ENCODE measurements around the gene CEP85L. TPM values are rescaled to one million over a fixed set of nuclear protein-coding genes. Genes with fewer than 3 reads are reported as not detected.

The CEP85L gene
- total RNA-seq, 4 donors from 2014 or later = 5.3 to 10.5 (median 8.7) TPM

DNA sequence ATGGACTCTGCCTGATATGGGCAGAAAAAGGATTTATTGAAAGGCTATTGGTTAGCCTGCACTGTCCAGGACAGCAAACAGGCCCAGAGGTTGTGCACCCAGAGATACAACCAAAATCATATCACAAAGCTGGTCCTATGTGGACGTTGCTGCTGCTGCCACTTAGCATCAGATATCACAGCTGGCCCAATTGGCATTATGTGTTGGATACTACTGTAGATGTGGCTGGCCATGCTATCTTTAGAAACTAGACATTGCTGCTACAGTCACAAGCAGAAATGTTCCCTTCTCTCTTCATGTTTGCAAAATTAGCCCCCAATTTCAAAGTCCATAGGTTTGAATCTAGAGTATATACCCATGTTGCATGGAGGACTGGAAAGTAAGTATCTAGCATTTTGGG lies 42.2 kb upstream of the CEP85L start:
- intact Hi-C loops (cut with DNase I; ENCODE audit: low total_unique reads) = no loop called here
- Histone ChIP-seq H3K27me3 (no peaks in the 10 kb centered on the region), H3K4me3 (no peak overlapping the region), H3K27ac (no peak overlapping the region), H3K9me3 (no peaks in the 10 kb centered on the region), H3K4me1 (no peaks in the 10 kb centered on the region), H3K36me3 (no peaks in the 10 kb centered on the region)
- TF ChIP-seq CTCF (IDR thresholded peaks at IDR 0.05) = no peak
- no peak for TF ChIP-seq POLR2A (IDR thresholded peaks at IDR 0.05)
- TF ChIP-seq POLR2AphosphoS5 (IDR thresholded peaks at IDR 0.05) = no peak
- no peak for DNase-seq
- 55% methylated on average over 1 of the region's 1 CpG; no CpG with 5 or more reads in 1 of the 2 donors for WGBS, 2 donors (ENCODE audit: low coverage in 1 of 2)
- in situ Hi-C loops (cut with MboI; ENCODE audit: low pct_ligation_motif_present in 1 of 4, low pct_unique_long_range_greater_than_20kb in 1 of 4, low sequenced_read_pairs in 3 of 4) = no loop called here

DNA sequence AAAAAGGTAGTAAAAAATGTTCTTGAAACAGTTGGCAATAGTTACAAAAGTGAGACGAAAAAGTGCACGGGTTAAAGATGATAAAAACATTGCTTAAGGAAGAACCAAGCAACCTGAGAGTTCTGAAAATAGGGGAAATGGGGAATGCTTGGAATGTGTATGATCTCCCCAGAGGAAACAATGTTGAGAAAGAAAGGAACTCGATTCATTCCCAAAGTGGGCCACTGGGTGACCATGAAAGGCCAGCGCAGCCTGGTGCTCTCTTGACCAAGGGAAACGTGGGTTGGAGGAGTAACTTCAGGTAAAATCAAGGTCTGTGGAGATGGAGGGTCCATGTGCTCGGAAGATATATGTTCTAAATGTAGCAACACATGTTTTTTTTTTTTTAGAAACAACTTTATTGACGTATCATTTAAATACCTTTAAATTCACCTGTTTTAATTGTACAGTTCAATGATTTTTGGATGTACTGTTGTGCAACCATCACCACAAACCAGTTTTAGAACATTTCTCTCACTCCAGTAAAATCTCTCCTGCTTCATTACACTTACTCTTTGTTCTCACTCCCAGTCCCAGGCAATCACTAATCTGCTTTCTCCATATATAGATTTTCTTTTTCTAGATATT lies 34.5 kb upstream of the CEP85L start:
- TF ChIP-seq POLR2A (IDR thresholded peaks at IDR 0.05) = no peak
- TF ChIP-seq EP300 (IDR thresholded peaks at IDR 0.05; ENCODE audit: low read depth) = no peak
- no peak for TF ChIP-seq POLR2AphosphoS5 (IDR thresholded peaks at IDR 0.05)
- intact Hi-C loops (cut with DNase I; ENCODE audit: low total_unique reads) = no loop called here
- 72 to 82% methylated on average over 6 to 7 of the region's 7 CpGs for WGBS, 2 donors (ENCODE audit: low coverage in 1 of 2)
- Histone ChIP-seq H3K4me3 (no peak overlapping the region), H3K27ac (no peak overlapping the region), H3K4me1 (no peaks in the 10 kb centered on the region), H3K27me3 (no peaks in the 10 kb centered on the region), H3K36me3 (no peaks in the 10 kb centered on the region), H3K9me3 (no peaks in the 10 kb centered on the region)
- DNase-seq = no peak
- in situ Hi-C loops (cut with MboI; ENCODE audit: low pct_ligation_motif_present in 1 of 4, low pct_unique_long_range_greater_than_20kb in 1 of 4, low sequenced_read_pairs in 3 of 4) = no loop called here

GRCh38 chr6:118683881-118684872 lies 32.8 kb upstream of the CEP85L start:
- 63 to 77% methylated on average over 9 of the region's 9 CpGs for WGBS, 2 donors (ENCODE audit: low coverage in 1 of 2)
- H3K27ac ChIP-seq = no peak overlapping the region
- intact Hi-C loops (cut with DNase I; ENCODE audit: low total_unique reads) (no loop called here), in situ Hi-C loops (cut with MboI; ENCODE audit: low pct_ligation_motif_present in 1 of 4, low pct_unique_long_range_greater_than_20kb in 1 of 4, low sequenced_read_pairs in 3 of 4) (no loop called here)
- H3K36me3 ChIP-seq = no peaks in the 10 kb centered on the region
- H3K4me1 ChIP-seq = no peaks in the 10 kb centered on the region
- no peaks in the 10 kb centered on the region for H3K27me3 ChIP-seq
- TF ChIP-seq EP300 (IDR thresholded peaks at IDR 0.05; ENCODE audit: low read depth) (no peak), CTCF (IDR thresholded peaks at IDR 0.05) (no peak), POLR2AphosphoS5 (IDR thresholded peaks at IDR 0.05) (no peak), POLR2A (IDR thresholded peaks at IDR 0.05) (no peak)
- no peak for DNase-seq
- no peak overlapping the region for H3K4me3 ChIP-seq
- H3K9me3 ChIP-seq = no peaks in the 10 kb centered on the region

DNA sequence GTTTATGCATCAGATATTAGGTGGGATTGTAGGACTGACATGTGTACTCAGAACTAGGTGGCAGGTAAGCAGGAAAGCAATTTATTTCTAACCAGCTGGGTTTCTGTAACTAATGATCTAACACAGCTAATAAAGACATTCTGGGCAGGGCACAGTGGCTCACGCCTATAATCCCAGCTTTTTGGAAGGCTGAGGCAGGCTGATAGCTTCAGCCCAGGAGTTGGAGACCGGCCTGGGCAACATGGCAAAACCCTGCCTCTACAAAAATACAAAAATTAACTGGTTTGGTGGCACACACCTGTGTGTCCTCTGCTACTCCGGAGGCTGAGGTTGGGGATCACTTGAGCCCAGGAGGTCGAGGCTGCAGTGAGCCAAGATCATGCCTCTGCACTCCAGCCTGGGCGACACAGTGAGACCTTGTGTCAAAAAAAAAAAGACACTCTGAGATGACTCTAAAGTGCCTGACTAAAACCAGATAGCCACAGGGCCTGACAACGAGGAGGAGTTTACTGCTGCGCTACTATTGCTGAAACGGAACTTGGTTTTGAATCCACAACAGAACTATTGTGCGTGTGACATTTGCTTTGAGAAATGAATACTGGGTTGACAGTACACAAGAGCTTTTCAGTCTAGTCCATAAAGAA lies 29.2 kb upstream of the CEP85L start:
- in situ Hi-C loops (cut with MboI; ENCODE audit: low pct_ligation_motif_present in 1 of 4, low pct_unique_long_range_greater_than_20kb in 1 of 4, low sequenced_read_pairs in 3 of 4) (no loop called here), intact Hi-C loops (cut with DNase I; ENCODE audit: low total_unique reads) (no loop called here)
- no peak overlapping the region for H3K4me3 ChIP-seq
- 50 to 88% methylated on average over 1 to 9 of the region's 9 CpGs for WGBS, 2 donors (ENCODE audit: low coverage in 1 of 2)
- H3K9me3 ChIP-seq = no peaks in the 10 kb centered on the region
- DNase-seq = no peak
- H3K36me3 ChIP-seq = no peaks in the 10 kb centered on the region
- H3K4me1 ChIP-seq = no peaks in the 10 kb centered on the region
- no peak overlapping the region for H3K27ac ChIP-seq
- H3K27me3 ChIP-seq = no peaks in the 10 kb centered on the region
- TF ChIP-seq POLR2A (IDR thresholded peaks at IDR 0.05) (no peak), POLR2AphosphoS5 (IDR thresholded peaks at IDR 0.05) (no peak)

All from transverse colon (tissue), 4 donors.